Suprapubic skin (tissue), 4 donors: ENCODE data around the gene ITSN2.

Source experiments
- CTCF ChIP-seq, 2 donors: fragments of 200-600 bp in 1 of 2; fragments of 450-650 bp in 1 of 2; sonication (generic) in 1 of 2; IDR thresholded peaks; one replicate each; pipeline ENCODE4 v1.5.1; 2016 to 2019; ENCODE audit warnings: antibody characterized with exemption in 2 of 2, mild to moderate bottlenecking in 1 of 2, moderate library complexity in 1 of 2
- EP300 ChIP-seq: sonication (generic); formaldehyde crosslinking; IDR thresholded peaks from one replicate; pipeline ENCODE4 v1.6.1; 2017; ENCODE audit warnings: antibody characterized with exemption
- POLR2A ChIP-seq, 2 donors: fragments of 450-650 bp; IDR thresholded peaks; one replicate each; pipeline ENCODE4 v1.6.1; 2017; ENCODE audit warnings: antibody characterized with exemption in 2 of 2, mild to moderate bottlenecking in 2 of 2, moderate library complexity in 2 of 2
- POLR2AphosphoS5 ChIP-seq, 3 donors: sonication (generic); formaldehyde crosslinking; IDR thresholded peaks; one replicate each; pipeline ENCODE4 v1.6.1; 2017; ENCODE audit warnings: antibody characterized with exemption in 3 of 3

GRCh38 chr2:24317491-24317920, 42.8 kb downstream of the ITSN2 start:
- no peak for TF ChIP-seq CTCF (IDR thresholded peaks at IDR 0.05)
- no peak for TF ChIP-seq POLR2A (IDR thresholded peaks at IDR 0.05)
- TF ChIP-seq POLR2AphosphoS5 (IDR thresholded peaks at IDR 0.05), result no peak
- TF ChIP-seq EP300, result no peak
